Choroid plexus epithelial cell (primary cell): Measurements from ENCODE around the gene STT3A.

Experiments used
- DNase-seq: peaks from one replicate; pipeline ENCODE4 v3.0.0-alpha.2; 2010; ENCODE audit warnings: low read depth
- H3K4me3 ChIP-seq: 2 replicates; pipeline ENCODE4 v1.5.1; 2011; ENCODE audit warnings: low read depth, mild to moderate bottlenecking, control low read depth, low read length, moderate library complexity
- CTCF ChIP-seq: conservative IDR thresholded peaks from 2 replicates; pipeline ENCODE4 v1.5.1; 2011; ENCODE audit warnings: low read depth, mild to moderate bottlenecking, control low read depth, inconsistent platforms, low read length, moderate library complexity

The STT3A gene

GRCh38 chr11:125605417-125605816 lies 12.8 kb downstream of the STT3A start:
- no peak overlapping the region for H3K4me3 ChIP-seq
- no peak for TF ChIP-seq CTCF
- no peak for DNase-seq

- TF ChIP-seq CTCF = no peak
- DNase-seq = no peak
- no peak overlapping the region for H3K4me3 ChIP-seq
Observed at GRCh38 chr11:125609545-125609944, 16.9 kb downstream of the STT3A start.

DNA sequence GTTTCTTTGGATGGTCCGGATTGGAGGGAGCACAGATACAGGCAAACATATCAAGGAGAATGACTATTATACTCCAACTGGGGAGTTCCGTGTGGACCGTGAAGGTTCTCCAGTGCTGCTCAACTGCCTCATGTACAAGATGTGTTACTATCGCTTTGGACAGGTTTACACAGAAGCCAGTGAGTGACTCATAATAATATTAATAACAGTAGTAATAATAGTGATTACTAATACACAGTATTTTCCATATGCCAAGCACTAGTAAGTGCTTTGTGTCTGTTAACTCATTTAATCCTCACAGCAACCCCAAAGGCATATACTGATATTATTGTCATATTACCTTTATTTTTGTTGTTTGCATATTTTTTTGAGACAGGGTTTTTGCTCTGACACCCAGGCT lies 25.7 kb downstream of the STT3A start:
- no peak for TF ChIP-seq CTCF
- H3K4me3 ChIP-seq = no peak overlapping the region
- DNase-seq = no peak

- peak; percentile 52 for DNase-seq
- no peak for TF ChIP-seq CTCF
- no peak overlapping the region for H3K4me3 ChIP-seq
Observed at GRCh38 chr11:125621995-125622394, 29.3 kb downstream of the STT3A start.

GRCh38 chr11:125623064-125623463 lies 30.4 kb downstream of the STT3A start:
- no peak for TF ChIP-seq CTCF
- DNase-seq = no peak
- no peak overlapping the region for H3K4me3 ChIP-seq

GRCh38 chr11:125624756-125625213 lies 32.1 kb downstream of the STT3A start, which contains the start of gene CHEK1:
Gene CHEK1 (plus strand): TSS chr11:125625163. CDS start chr11:125626769, 1,606 bp downstream.
- TF ChIP-seq CTCF = no peak
- H3K4me3 ChIP-seq = peak within 1 kb of the TSS; percentile 85
- DNase-seq = no peak

- TF ChIP-seq CTCF = no peak
- no peak for DNase-seq
- peak overlapping the region; percentile 85 for H3K4me3 ChIP-seq
Observed at GRCh38 chr11:125625225-125625629, 32.6 kb downstream of the STT3A start.
